Endothelial cell of umbilical vein (primary cell): ENCODE measurements around the gene PHACTR2. TPM values are rescaled to one million over a fixed set of nuclear protein-coding genes. Genes with fewer than 3 reads are reported as not detected.

ENCODE experiments used
- BruUV-seq: library from RNA; stranded (reverse); fragments of 400-500 nt; replicated peaks from 2 replicates; lab custom pipeline; 2021; lab: Mats Ljungman, UMichigan
- CTCF ChIA-PET: fragments of 300-600, 350-600 bp; sonication (Branson Sonifier 250); formaldehyde crosslinking; loops from one replicate; lab custom pipeline; 2021; ENCODE audit warnings: antibody characterized with exemption, inconsistent platforms; lab: Charles Lee
- POLR2A ChIA-PET: fragments of 300-600, 350-600 bp; sonication (Branson Sonifier 250); formaldehyde crosslinking; loops from one replicate; lab custom pipeline; 2021; ENCODE audit warnings: antibody characterized with exemption, inconsistent platforms; lab: Charles Lee
- DNase-seq: peaks from one replicate; pipeline ENCODE4 v3.0.0-alpha.2; 2011; ENCODE audit warnings: low read depth, low spot score
- FAIRE-seq: peaks from 2 replicates; lab custom pipeline; 2011; peaks lifted over from hg19 to GRCh38; lab: Jason Lieb, UNC
- H2AFZ ChIP-seq: 2 replicates; pipeline ENCODE4 v1.6.0; 2012; ENCODE audit warnings: low read depth, low read length, control low read depth, inconsistent platforms
- H3K27ac ChIP-seq: 2 replicates; pipeline ENCODE4 v1.5.1; 2011; ENCODE audit warnings: low read depth, mild to moderate bottlenecking, control low read depth, low read length, moderate library complexity; ENCODE audit not compliant: insufficient read depth
- H3K27me3 ChIP-seq, 2 experiments: 2 replicates each; pipeline versions ENCODE4 v1.6.0 to v1.6.1; 2011; ENCODE audit warnings: low read length in 2 of 2, mixed read lengths in 1 of 2; ENCODE audit not compliant: control insufficient read depth in 2 of 2, insufficient read depth in 2 of 2
- H3K36me3 ChIP-seq, 2 experiments: 2 replicates in 1 of 2; 3 replicates in 1 of 2; pipeline ENCODE4 v1.5.1; 2011; ENCODE audit warnings: low read length in 2 of 2, mild to moderate bottlenecking in 1 of 2, moderate library complexity in 1 of 2; ENCODE audit not compliant: control insufficient read depth in 2 of 2, insufficient read depth in 2 of 2; ENCODE audit errors: extremely low read depth in 1 of 2
- H3K4me1 ChIP-seq: 3 replicates; pipeline ENCODE4 v1.5.1; 2011; ENCODE audit warnings: mild to moderate bottlenecking, low read length; ENCODE audit not compliant: control insufficient read depth, insufficient read depth; ENCODE audit errors: extremely low read depth
- H3K4me2 ChIP-seq: 2 replicates; pipeline ENCODE4 v1.6.1; 2011; ENCODE audit warnings: low read length, control low read depth, mixed read lengths; ENCODE audit not compliant: insufficient read depth
- H3K4me3 ChIP-seq, 3 experiments: fragments of 200-600 bp in 1 of 3; sonication (generic), shearing (Covaris generic) in 1 of 3; replicated peaks in 1 of 3; 2 replicates each; pipeline ENCODE4 v1.5.1; 2011 to 2016; ENCODE audit warnings: control low read depth in 3 of 3, low read length in 3 of 3, mild to moderate bottlenecking in 2 of 3, inconsistent platforms in 1 of 3, low read depth in 1 of 3, moderate library complexity in 1 of 3; ENCODE audit not compliant: insufficient read depth in 1 of 3
- H3K79me2 ChIP-seq: 2 replicates; pipeline ENCODE4 v1.6.0; 2012; ENCODE audit warnings: low read length, inconsistent platforms; ENCODE audit not compliant: control insufficient read depth, insufficient read depth
- H3K9ac ChIP-seq: replicated peaks from 2 replicates; pipeline ENCODE3; 2011; ENCODE audit warnings: low read length, control low read depth; ENCODE audit not compliant: insufficient read depth; ENCODE audit errors: extremely low read depth
- H3K9me1 ChIP-seq: replicated peaks from 3 replicates; pipeline ENCODE4 v1.6.0; 2011; ENCODE audit warnings: mild to moderate bottlenecking, low read length; ENCODE audit not compliant: control insufficient read depth, insufficient read depth; ENCODE audit errors: extremely low read depth
- H3K9me3 ChIP-seq: replicated peaks from 2 replicates; pipeline ENCODE4 v1.5.1; 2012; ENCODE audit warnings: low read length, inconsistent platforms; ENCODE audit not compliant: control insufficient read depth, insufficient read depth
- H4K20me1 ChIP-seq: replicated peaks from 2 replicates; pipeline ENCODE3; 2011; ENCODE audit warnings: mild to moderate bottlenecking, low read length; ENCODE audit not compliant: control insufficient read depth, insufficient read depth; ENCODE audit errors: extremely low read depth
- EZH2 ChIP-seq: IDR thresholded peaks from 2 replicates; pipeline ENCODE4 v1.6.1; 2012; ENCODE audit warnings: borderline replicate concordance, low read depth, mild to moderate bottlenecking, moderate library complexity, low read length, inconsistent platforms; ENCODE audit not compliant: severe bottlenecking
- FOS ChIP-seq: IDR thresholded peaks from 2 replicates; pipeline ENCODE4 v1.6.1; 2011; ENCODE audit warnings: mild to moderate bottlenecking, low read length, moderate library complexity, borderline replicate concordance; ENCODE audit not compliant: insufficient read depth
- GATA2 ChIP-seq: IDR thresholded peaks from 2 replicates; pipeline ENCODE4 v1.7.0; 2011; ENCODE audit warnings: low read depth, mild to moderate bottlenecking, moderate library complexity, mixed read lengths, low read length; ENCODE audit not compliant: insufficient read length, insufficient read depth
- JUN ChIP-seq: IDR thresholded peaks from 2 replicates; pipeline ENCODE4 v1.6.1; 2011; ENCODE audit warnings: borderline replicate concordance, low read depth; ENCODE audit not compliant: insufficient read length, insufficient read depth
- MYC ChIP-seq: IDR thresholded peaks from one replicate; pipeline ENCODE4 v1.6.1; 2011; ENCODE audit warnings: mild to moderate bottlenecking, low read depth, low read length
- POLR2A ChIP-seq: IDR thresholded peaks from 2 replicates; pipeline ENCODE4 v1.6.1; 2012; ENCODE audit warnings: low read depth, mild to moderate bottlenecking, control low read depth, low read length
- POLR2AphosphoS5 ChIP-seq: IDR thresholded peaks from 2 replicates; pipeline ENCODE4 v1.6.1; 2012; ENCODE audit warnings: low read depth, mild to moderate bottlenecking, control low read depth, low read length, moderate library complexity; ENCODE audit not compliant: insufficient read depth
- dilution Hi-C: fragments of 300-500 bp; cut with MboI; formaldehyde crosslinking; loops from one replicate; pipeline ENCODE4 v1.15.0; 2019; ENCODE audit warnings: low sequenced_read_pairs; ENCODE audit not compliant: extremely low pct_ligation_motif_present
- intact Hi-C: fragments of 100-400 bp; cut with micrococcal nuclease; formaldehyde crosslinking; loops from one replicate; pipeline ENCODE4 v1.10.0; 2022
- polyA plus RNA-seq, 4 experiments: library from polyadenylated mRNA; depleted of rRNA in 3 of 4; stranded (reverse) in 3 of 4; unstranded in 1 of 4; fragments of >200 nt; gene quantifications; 2 replicates each; pipeline versions ENCODE4 v1.2.1 to v1.2.3, GENCODE V29; 2011 to 2012; ENCODE audit warnings: missing spikeins in 1 of 4
- total RNA-seq: library from RNA; stranded (reverse); gene quantifications from 2 replicates; pipeline ENCODE4 v1.2.3, GENCODE V29; 2021
- TF ChIP-seq, protein P1 (sequence below), 2 donors: IDR thresholded peaks; 1 replicate in 1 of 2; 2 replicates in 1 of 2; pipeline ENCODE4 v1.5.1; 2011; ENCODE audit warnings: low read length in 2 of 2, mild to moderate bottlenecking in 2 of 2, moderate library complexity in 2 of 2, control low read depth in 1 of 2, inconsistent platforms in 1 of 2, low read depth in 1 of 2; ENCODE audit not compliant: insufficient read depth in 1 of 2; ENCODE audit errors: extremely low read depth in 1 of 2
- TF ChIP-seq, protein P2 (sequence below): IDR thresholded peaks from 2 replicates; pipeline ENCODE4 v1.6.1; 2011; ENCODE audit not compliant: insufficient read depth, insufficient read length

Gene PHACTR2
- total and polyA plus RNA-seq, 2 donors (not counting 3 experiments of a cell fraction or from before 2014, with no cell fraction given), result 16.3 to 178 TPM

DNA sequence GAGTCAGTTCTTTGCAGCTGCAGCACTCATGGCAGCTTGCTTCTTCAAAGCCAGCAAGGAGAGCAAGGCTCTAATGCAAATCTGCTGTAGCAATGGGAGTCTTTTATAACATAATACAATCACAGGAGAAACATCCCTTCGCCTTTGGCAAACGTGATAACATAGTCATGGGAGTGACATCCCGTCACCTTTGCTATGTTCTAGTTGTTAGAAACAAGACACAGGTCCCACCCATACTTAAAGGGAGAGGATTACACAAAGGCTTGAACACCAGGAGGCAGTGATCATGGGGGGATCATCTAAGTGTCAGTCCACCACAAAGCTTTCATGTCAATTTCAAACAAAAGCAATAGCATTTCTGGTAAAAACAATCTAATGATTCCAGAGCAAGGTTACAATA, 40.1 kb upstream of the PHACTR2 start:
- Histone ChIP-seq H3K4me1 (no peaks in the 10 kb centered on the region), H3K4me3 (no peak overlapping the region), H4K20me1 (no peaks in the 10 kb centered on the region), H3K9me1 (no peaks in the 10 kb centered on the region), H3K9me3 (no peaks in the 10 kb centered on the region), H3K9ac (no peak overlapping the region), H3K27ac (no peak overlapping the region), H3K27me3 (no peaks in the 10 kb centered on the region), H3K4me2 (no peak overlapping the region), H3K36me3 (no peaks in the 10 kb centered on the region), H2AFZ (no peak overlapping the region), H3K79me2 (no peaks in the 10 kb centered on the region)
- dilution Hi-C loops (no loop called here), intact Hi-C loops (no loop called here)
- ChIA-PET POLR2A (no interaction called here), CTCF (interaction anchor here (0.8 to 1.7 kb wide), 4 partner anchors 13 to 62 kb away, joined by 3 to 4 read pairs (median 3); no protein-coding TSS in a partner anchor)
- FAIRE-seq (no peak), DNase-seq (no peak)
- no TSS peak for BruUV-seq
- TF ChIP-seq, protein P1, sequence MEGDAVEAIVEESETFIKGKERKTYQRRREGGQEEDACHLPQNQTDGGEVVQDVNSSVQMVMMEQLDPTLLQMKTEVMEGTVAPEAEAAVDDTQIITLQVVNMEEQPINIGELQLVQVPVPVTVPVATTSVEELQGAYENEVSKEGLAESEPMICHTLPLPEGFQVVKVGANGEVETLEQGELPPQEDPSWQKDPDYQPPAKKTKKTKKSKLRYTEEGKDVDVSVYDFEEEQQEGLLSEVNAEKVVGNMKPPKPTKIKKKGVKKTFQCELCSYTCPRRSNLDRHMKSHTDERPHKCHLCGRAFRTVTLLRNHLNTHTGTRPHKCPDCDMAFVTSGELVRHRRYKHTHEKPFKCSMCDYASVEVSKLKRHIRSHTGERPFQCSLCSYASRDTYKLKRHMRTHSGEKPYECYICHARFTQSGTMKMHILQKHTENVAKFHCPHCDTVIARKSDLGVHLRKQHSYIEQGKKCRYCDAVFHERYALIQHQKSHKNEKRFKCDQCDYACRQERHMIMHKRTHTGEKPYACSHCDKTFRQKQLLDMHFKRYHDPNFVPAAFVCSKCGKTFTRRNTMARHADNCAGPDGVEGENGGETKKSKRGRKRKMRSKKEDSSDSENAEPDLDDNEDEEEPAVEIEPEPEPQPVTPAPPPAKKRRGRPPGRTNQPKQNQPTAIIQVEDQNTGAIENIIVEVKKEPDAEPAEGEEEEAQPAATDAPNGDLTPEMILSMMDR (IDR thresholded peaks at IDR 0.05; ENCODE audit: extremely low read depth in 1 of 2, insufficient read depth in 1 of 2, low read depth in 1 of 2, low read length in 2 of 2), result no peak
- no peak for TF ChIP-seq MYC
- no peak for TF ChIP-seq GATA2
- no peak for TF ChIP-seq JUN
- TF ChIP-seq, protein P2, sequence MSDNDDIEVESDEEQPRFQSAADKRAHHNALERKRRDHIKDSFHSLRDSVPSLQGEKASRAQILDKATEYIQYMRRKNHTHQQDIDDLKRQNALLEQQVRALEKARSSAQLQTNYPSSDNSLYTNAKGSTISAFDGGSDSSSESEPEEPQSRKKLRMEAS, result no peak
- no peak for TF ChIP-seq POLR2AphosphoS5
- no peak for TF ChIP-seq POLR2A
- TF ChIP-seq EZH2, result no peak
- TF ChIP-seq FOS, result no peak
